Left ventricle myocardium inferior (tissue), 1 donor: ENCODE results near the gene CANT1. TPM values are rescaled to one million over a fixed set of nuclear protein-coding genes. Genes with fewer than 3 reads are reported as not detected.

Experiments used
- total RNA-seq: library from RNA; stranded (reverse); fragmentation: NEBNext Ultra II Directional; extraction: Animal tissue kit (Norgen Biotek cat#: 25700); gene quantifications from one replicate; pipeline ENCODE4 v1.2.1, GENCODE V29; 2021
- donor health status: DM: no; HTN: yes; CAD: no; lungs with severe emphysema.

The CANT1 gene
- total RNA-seq, 1 donor from 2014 or later = 24.2 TPM

Other genes with a start within 250 kb of the CANT1 start
- 28.9 TPM for gene CYTH1, start 227.5 kb downstream of the CANT1 start, total RNA-seq
- 19.4 TPM for gene USP36, start 168.9 kb downstream of the CANT1 start, total RNA-seq
- gene CEP295NL, start 106.6 kb downstream of the CANT1 start, total RNA-seq = 0.55 TPM
- gene TIMP2, start 84.4 kb downstream of the CANT1 start, total RNA-seq = 91.8 TPM
- gene LGALS3BP, start 29.8 kb downstream of the CANT1 start, total RNA-seq = 585 TPM
- gene C1QTNF1, start 14.4 kb upstream of the CANT1 start, total RNA-seq = 146 TPM
- gene ENGASE, start 65.1 kb upstream of the CANT1 start, total RNA-seq = 31.5 TPM